Heart right ventricle (tissue), 16 donors: ENCODE results near the gene CTDSPL. TPM values are rescaled to one million over a fixed set of nuclear protein-coding genes. Genes with fewer than 3 reads are reported as not detected.

Experiments used
- ATAC-seq, 8 donors: fragments of 200-7000 bp; cut with Tn5 transposase; one replicate each; pipeline ENCODE4 v1.9.1; 2020; ENCODE audit warnings: mild to moderate bottlenecking in 8 of 8, moderate library complexity in 8 of 8, moderate number of reproducible peaks in 1 of 8
- DNase-seq, 2 donors: peaks; one replicate each; pipeline ENCODE4 v3.0.0-alpha.2; 2020
- H3K27ac ChIP-seq, 10 donors: fragments of 200-600 bp; sonication (generic) in 2 of 10; one replicate each; pipeline versions ENCODE4 v1.5.0 to v1.8.0; 2020 to 2022; ENCODE audit warnings: mild to moderate bottlenecking in 3 of 10
- H3K27me3 ChIP-seq, 7 donors: fragments of 200-600 bp; one replicate each; pipeline ENCODE4 v1.8.0; 2021 to 2022; ENCODE audit warnings: mild to moderate bottlenecking in 2 of 7
- H3K36me3 ChIP-seq, 9 donors: fragments of 200-600 bp; sonication (generic) in 1 of 9; one replicate each; pipeline versions ENCODE4 v1.5.0 to v1.8.0; 2020 to 2022; ENCODE audit warnings: mild to moderate bottlenecking in 2 of 9
- H3K4me1 ChIP-seq, 9 donors: fragments of 200-600 bp; sonication (generic) in 1 of 9; one replicate each; pipeline versions ENCODE4 v1.5.0 to v1.8.0; 2020 to 2022; ENCODE audit warnings: mild to moderate bottlenecking in 4 of 9
- H3K4me3 ChIP-seq, 10 donors: fragments of 200-600 bp; sonication (generic) in 2 of 10; one replicate each; pipeline versions ENCODE4 v1.5.0 to v1.8.0; 2020 to 2022; ENCODE audit warnings: mild to moderate bottlenecking in 7 of 10, moderate library complexity in 2 of 10
- H3K9me3 ChIP-seq, 11 donors: fragments of 200-600 bp in 10 of 11; sonication (generic) in 2 of 11; one replicate each; pipeline versions ENCODE4 v1.5.0 to v1.8.0; 2013 to 2022; ENCODE audit warnings: mild to moderate bottlenecking in 2 of 11, control low read depth in 1 of 11, moderate library complexity in 1 of 11
- CTCF ChIP-seq, 9 donors: fragments of 200-600 bp; sonication (generic) in 2 of 9; IDR thresholded peaks; one replicate each; pipeline versions ENCODE4 v1.5.0 to v1.8.0; 2021 to 2022; ENCODE audit warnings: antibody characterized with exemption in 9 of 9, mild to moderate bottlenecking in 5 of 9, moderate library complexity in 1 of 9
- WGBS, 2 donors: extraction: QIAGEN DNeasy Blood & Tissue Kit; methylation state at CpG; one replicate each; pipeline ENCODE4 v1.1.7; 2013; ENCODE audit warnings: inconsistent platforms in 1 of 2; 5-methylcytosine and 5-hydroxymethylcytosine counted together
- intact Hi-C, 10 donors: fragments of 100-400 bp; cut with DNase I; formaldehyde crosslinking; loops; one replicate each; pipeline versions ENCODE4 v1.11.1 to v1.14.2; 2022
- polyA plus RNA-seq, 2 donors: library from polyadenylated mRNA; stranded (reverse); fragments of 200-250 nt; gene quantifications; one replicate each; pipeline ENCODE4 v1.2.3, GENCODE V29; 2013
- total RNA-seq, 10 donors: library from RNA; stranded (reverse); fragmentation: NEBNext Ultra II Directional in 3 of 10; extraction: Animal tissue kit (Norgen Biotek cat#: 25700) in 3 of 10; gene quantifications; one replicate each; pipeline versions ENCODE4 v1.2.1 to v1.2.4, GENCODE V29; 2021 to 2023
- donor health status: Arrhythmogenic right ventricular cardiomyopathy.
- donor health status: ischemic (EF 13 %, LVEDD 7.1; RV severe dilation, severe dysfunction).
- donor health status: healthy with polysubstance abuse.
- donor health status: DM: no; HTN: yes; CAD: no.
- donor health status: DM: no; HTN: no; CAD: no.
- donor health status: ischemic (EF 25% LVEDD 6.9; RV normal size, moderate dysfunction).
- donor health status: ischemic (EF 25% LVEDD 5.7; RV mildly dilated, moderate dysfunction).
- donor health status: healthy.
- donor health status: DM: yes; HTN: yes; CAD: no.
- donor health status: Ischemic cardiomyopathy.
- donor health status: ischemic (EF 35%, LVEDD 5.7; RV mildly dilated, moderate dysfunction).
- donor health status: nonischemic (EF 11% LVEDD 7.7; RV severe dilation, severe dysfunction).
- donor health status: DM: yes; HTN: yes; CAD: no.
- donor health status: PGD.
- donor health status: ischemic (EF 29% LVEDD 5.4; RV normal size, mild dysfunction).
- donor health status: nonischemic (EF 23%, LVEDD 6.1; RV moderate dilation, normal function).

The CTDSPL gene
- total and polyA plus RNA-seq, 12 donors: 5.4 to 51.5 (median 41.2) TPM

- Histone ChIP-seq H3K4me3 (no peak overlapping the region), H3K27me3 (no peaks in the 10 kb centered on the region), H3K4me1 (peaks cover 16 to 94% (median 60%) of the 10 kb centered on the region in 9 donors), H3K27ac (peak overlapping the region in 1 of 10 donors; percentile 28), H3K36me3 (no peaks in the 10 kb centered on the region), H3K9me3 (no peaks in the 10 kb centered on the region)
- intact Hi-C loops: no loop called here
- no peak for TF ChIP-seq CTCF (IDR thresholded peaks at IDR 0.05)
- 100% methylated on average over 1 of the region's 1 CpG for WGBS, 2 donors
- ATAC-seq (no peak), DNase-seq (no peak)
Observed at GRCh38 chr3:37886395-37886794, 24.7 kb downstream of the CTDSPL start.

DNA sequence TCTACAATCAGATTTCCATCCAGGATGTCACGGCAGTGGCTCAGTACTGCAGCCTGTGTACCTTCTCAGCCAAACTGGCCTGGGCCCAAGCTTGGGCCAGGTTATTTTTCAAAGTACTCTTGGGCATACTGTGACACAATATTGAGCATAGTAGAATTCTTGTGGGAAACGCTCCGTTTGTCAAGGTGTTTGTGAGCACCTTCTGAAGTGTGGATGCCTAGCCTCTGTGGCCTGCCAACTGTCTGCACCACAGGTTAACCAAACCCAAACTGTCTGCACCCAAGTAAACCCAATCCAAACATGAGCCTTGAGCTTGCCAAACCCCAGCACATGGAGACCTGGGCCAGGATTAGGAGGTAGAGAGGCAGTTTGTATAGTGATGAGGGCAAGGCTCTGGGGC is 25.4 kb downstream of the CTDSPL start:
- Histone ChIP-seq H3K9me3 (no peaks in the 10 kb centered on the region), H3K4me1 (peaks cover 16 to 99% (median 65%) of the 10 kb centered on the region in 9 donors), H3K36me3 (no peaks in the 10 kb centered on the region), H3K4me3 (no peak overlapping the region), H3K27me3 (no peaks in the 10 kb centered on the region), H3K27ac (peak overlapping the region in 1 of 10 donors; percentile 25)
- TF ChIP-seq CTCF (IDR thresholded peaks at IDR 0.05): no peak
- intact Hi-C loops: no loop called here
- DNase-seq: no peak
- peak in 1 of 8 donors; percentile 48 for ATAC-seq
- WGBS, 2 donors: 65 to 76% methylated on average over 3 of the region's 3 CpGs

- WGBS, 2 donors: 84 to 88% methylated on average over 4 of the region's 4 CpGs
- Histone ChIP-seq H3K27me3 (no peaks in the 10 kb centered on the region), H3K4me3 (no peak overlapping the region), H3K36me3 (no peaks in the 10 kb centered on the region), H3K27ac (peak overlapping the region in 2 of 10 donors; percentile 20 to 22), H3K9me3 (no peaks in the 10 kb centered on the region), H3K4me1 (peaks cover 16 to 99% (median 69%) of the 10 kb centered on the region in 9 donors)
- ATAC-seq (no peak), DNase-seq (no peak)
- intact Hi-C loops: no loop called here
- TF ChIP-seq CTCF (IDR thresholded peaks at IDR 0.05): no peak
Observed at GRCh38 chr3:37887824-37888223, 26.1 kb downstream of the CTDSPL start.

GRCh38 chr3:37888421-37888820 is 26.7 kb downstream of the CTDSPL start:
- intact Hi-C loops: no loop called here
- Histone ChIP-seq H3K27me3 (no peaks in the 10 kb centered on the region), H3K4me3 (no peak overlapping the region), H3K4me1 (peaks cover 12 to 99% (median 70%) of the 10 kb centered on the region in 9 donors), H3K27ac (peak overlapping the region in 2 of 10 donors; percentile 20 to 50), H3K9me3 (no peaks in the 10 kb centered on the region), H3K36me3 (no peaks in the 10 kb centered on the region)
- DNase-seq: no peak
- ATAC-seq: no peak
- no peak for TF ChIP-seq CTCF (IDR thresholded peaks at IDR 0.05)
- 85 to 89% methylated on average over 3 of the region's 3 CpGs for WGBS, 2 donors
